Limb (tissue), 2 donors: ENCODE measurements around the gene SIRT2.
"Not testable (repeated sequence)": the region's sequence is repeated elsewhere in the genome, so short reads cannot be mapped to it uniquely, and the experiment has no call there.

ENCODE experiments used
- DNase-seq, 2 donors: peaks; one replicate each; pipeline ENCODE4 v3.0.0-alpha.2; 2016; ENCODE audit errors: extremely low spot score in 2 of 2

Gene SIRT2

DNA sequence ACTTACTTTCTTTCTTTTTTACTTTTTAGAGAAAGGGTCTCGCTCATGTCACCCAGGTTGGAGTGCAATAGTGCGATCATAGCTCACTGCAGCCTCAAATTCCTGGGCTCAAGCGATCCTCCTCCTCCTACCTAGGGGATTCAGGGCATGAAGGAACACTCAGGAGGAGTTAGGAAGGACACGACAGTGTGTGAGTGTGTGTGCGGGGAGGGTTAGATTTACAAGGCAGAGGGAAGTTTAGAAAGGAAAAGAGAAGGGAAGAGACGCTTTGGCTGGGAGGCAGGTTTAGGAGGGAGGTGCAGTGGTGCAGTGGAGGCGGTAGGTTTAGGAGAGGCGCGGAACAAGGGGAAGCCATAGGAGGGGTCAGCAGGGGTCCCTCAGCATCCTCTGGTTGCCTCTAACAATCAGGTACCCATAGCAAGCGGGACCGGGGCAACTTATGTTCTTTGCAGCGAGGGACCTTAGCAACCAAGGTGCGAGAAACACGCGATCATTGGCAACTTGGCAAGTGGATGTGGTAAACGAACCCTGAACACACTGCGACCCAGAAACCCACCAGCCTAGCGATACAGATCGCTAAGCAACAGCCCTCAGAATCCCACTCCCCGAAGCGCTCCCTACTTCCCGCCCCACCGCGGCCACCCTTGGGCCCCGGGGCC is 501 bp downstream of the SIRT2 start:
- no peak for DNase-seq

DNA sequence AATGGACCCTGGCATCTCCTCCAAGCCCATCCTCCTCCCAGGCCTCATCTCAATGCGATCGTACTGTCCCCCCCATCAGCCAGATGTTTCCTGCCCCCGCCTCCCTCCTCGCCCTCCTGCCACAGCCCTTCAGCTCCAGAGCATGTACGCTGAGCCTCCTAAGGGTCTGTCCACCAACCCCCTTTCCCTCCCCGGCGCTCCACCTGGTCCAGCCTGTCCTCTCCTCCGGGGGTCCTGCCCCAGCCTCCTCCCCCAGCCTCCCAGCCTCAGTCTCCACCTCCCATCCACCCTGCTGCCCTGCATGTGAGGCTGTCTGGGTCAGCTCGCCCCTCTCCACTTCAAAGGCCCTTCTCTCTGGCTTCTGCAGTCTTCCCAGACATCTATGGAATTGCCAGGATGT is 4.5 kb downstream of the SIRT2 start:
- DNase-seq = no peak

DNA sequence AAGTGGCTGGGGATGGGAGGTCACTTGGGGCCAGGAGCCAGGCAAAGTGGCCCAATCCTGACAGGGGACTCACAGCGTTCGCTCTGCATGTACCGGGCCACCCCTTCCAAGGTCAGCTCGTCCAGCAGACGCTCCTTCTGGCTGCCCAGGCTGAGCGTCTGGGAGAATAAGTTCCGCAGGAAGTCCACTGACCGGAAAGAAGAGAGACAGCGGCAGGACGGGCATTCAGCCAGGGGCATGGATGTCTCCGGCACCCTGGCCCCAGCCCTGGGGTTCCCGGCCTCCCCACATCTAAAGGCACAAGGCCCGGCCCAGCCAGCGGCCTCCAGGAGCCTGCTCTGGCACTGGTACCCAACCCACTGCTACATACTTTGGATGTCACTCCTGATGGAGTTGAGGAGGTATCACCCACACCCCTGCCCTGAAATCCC is 6.1 kb downstream of the SIRT2 start:
- no peak for DNase-seq

DNA sequence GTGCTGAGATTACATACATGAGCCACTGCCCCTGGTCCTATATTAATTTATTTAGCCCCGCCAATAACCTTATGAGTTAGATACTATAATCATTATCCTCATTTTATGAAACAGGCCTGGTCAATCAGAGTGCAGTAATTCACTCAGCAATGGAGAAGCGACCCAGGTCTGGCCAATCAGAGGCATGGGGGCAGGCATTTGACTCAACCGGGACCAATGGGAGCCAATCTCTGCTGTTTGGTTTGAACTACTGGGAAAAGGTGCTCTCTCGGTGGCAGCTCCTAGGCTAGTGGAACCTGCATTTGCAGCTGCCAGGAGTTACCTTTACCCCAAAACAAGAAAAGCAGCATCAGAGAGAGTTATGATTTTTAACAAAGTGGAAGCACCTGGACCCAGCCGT is 6.6 kb downstream of the SIRT2 start:
- DNase-seq = no peak

DNA sequence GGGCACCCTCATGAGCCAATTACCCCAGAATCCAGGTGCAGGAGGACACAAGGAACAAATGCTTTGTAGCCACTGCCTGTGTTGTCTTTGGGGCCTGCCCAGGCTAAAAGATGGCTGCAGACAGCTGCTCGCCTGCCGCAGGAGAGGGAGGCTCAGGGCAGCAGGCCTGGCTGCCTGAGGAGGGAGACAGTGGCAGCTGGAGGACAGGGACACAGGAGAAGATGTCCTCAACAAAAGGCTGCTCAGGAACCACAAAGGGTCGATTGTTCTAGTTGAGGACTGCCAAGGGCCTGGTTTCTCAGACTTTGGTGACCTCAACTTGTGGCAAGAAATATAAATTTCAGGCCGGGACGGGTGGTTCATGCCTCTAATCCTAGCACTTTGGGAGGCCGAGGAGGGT is 7.6 kb downstream of the SIRT2 start:
- DNase-seq = no peak

DNA sequence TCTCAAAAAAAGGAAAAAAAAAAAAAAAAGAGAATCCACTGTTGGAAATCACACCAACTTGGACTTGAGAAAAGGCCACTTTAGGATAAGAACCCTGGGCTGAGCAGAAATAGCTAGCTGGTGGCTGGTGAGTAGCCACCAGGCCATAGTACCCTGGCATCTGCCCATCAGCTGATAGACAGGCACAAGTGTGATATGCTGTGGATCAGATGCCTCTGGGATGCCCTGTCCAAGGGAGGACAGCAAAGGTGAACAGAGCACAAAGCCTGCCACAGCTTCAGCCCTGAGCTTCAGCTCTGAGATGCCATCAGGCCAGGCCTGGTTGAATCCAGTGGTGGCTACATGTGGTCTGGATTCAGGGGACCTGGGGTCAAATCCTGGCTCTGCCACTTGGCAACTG is 8.7 kb downstream of the SIRT2 start:
- DNase-seq = no peak

DNA sequence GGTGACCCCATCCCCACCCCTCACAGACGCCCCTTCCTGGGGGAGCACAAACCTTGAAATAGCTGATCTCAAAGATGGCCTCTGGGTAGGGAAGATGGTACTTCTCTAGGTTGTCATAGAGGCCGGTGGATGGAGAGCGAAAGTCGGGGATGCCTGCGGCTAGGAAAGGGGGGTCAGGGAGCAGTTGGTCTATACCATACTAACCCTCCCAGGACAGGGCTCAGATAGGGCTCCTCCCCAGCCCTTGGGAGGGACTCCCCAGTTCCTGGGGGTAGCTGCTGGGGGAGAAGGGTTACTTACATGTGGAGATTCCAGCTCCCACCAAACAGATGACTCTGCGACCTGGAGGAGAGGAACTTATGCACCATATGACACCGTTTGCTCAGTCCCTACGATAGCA is 9.6 kb downstream of the SIRT2 start:
- no peak for DNase-seq

DNA sequence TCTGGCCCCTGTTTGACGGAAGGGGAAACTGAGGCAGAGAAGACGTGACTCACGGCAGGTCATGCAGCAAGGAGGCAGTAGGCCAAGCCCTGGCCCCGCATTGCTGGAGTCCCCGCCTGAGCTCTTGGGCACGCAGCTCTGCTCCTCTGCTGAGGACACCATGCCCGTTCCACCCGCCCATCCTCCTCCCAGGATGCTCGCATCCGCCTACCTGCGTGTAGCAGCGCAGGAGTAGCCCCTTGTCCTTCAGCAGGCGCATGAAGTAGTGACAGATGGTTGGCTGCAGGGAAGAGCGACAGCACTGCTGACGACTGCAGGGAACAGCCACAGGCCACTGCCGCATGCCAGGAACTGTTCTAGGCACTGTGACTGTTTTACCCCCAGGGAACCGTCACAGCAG is 10.5 kb downstream of the SIRT2 start:
- DNase-seq = no peak

DNA sequence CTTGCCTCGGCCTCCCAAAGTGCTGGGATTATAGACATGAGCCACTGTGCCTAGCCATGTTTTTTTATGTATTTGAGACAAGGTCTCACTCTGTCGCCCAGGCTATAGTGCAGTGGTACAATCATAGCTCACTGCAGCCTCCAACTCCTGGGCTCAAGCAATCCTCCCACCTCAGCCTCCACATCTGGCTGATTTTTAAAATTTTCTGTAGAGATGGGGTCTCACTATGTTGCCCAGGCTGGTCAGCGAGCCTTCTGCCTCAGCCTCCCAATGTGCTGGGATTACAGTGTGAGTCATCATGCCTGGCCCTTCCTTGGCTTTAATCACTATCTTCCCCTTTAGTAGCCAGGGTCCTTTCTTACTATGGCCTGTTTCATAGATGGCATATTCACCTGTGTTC is 14.7 kb downstream of the SIRT2 start:
- not testable (repeated sequence) for DNase-seq

DNA sequence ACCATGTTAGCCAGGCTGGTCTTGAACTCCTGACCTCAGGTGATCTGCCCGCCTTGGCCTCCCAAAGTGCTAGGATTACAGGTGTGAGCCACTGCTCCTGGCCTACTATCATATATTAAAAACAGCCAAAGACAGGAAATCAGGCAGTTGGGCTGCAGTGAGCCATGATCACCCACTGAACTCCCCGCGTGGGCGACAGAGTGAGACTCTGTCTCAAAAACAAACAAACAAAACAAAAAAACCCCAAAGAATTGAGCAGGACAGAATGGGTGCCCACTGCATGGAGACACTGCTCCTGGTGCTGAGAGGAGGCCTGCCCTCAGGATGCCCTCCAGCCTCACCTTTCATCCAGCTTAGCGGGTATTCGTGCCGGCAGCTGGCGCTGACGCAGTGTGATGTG is 16.1 kb downstream of the SIRT2 start:
- DNase-seq = no peak

DNA sequence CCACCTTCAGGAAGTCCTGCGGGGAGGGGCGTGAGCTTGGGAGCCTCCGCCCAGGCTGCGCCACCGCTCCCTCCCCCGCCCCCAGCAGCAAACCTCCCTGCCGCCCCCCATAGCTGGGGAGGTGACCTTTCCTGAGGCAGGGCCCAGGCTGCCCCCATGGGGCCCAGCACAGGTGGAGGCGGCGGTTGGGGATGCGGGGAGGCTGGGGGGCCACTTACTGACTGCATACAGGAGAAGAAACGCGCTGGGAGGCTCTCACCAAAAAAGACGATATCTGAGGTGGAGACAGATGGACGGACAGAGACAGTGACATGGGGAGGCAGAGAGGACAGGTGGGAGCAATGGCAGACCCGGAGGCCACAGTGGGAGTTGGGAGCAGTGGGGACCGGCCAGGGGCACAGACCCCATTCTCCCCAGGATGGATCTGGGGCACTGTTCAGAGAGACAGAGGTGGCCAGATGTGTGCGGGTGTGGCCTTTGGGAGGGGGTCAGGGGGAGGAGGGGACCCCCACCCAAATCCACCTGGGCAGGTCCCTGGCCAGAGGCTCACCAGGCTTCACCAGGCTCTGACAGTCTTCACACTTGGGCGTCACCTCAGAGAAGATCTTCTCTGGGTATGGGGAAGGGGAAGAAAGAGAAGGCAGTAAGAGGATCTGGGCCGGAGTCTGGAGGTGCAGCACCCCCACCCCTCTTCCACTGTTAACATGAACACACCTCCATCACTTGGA is 18.4 kb downstream of the SIRT2 start:
- DNase-seq = no peak

DNA sequence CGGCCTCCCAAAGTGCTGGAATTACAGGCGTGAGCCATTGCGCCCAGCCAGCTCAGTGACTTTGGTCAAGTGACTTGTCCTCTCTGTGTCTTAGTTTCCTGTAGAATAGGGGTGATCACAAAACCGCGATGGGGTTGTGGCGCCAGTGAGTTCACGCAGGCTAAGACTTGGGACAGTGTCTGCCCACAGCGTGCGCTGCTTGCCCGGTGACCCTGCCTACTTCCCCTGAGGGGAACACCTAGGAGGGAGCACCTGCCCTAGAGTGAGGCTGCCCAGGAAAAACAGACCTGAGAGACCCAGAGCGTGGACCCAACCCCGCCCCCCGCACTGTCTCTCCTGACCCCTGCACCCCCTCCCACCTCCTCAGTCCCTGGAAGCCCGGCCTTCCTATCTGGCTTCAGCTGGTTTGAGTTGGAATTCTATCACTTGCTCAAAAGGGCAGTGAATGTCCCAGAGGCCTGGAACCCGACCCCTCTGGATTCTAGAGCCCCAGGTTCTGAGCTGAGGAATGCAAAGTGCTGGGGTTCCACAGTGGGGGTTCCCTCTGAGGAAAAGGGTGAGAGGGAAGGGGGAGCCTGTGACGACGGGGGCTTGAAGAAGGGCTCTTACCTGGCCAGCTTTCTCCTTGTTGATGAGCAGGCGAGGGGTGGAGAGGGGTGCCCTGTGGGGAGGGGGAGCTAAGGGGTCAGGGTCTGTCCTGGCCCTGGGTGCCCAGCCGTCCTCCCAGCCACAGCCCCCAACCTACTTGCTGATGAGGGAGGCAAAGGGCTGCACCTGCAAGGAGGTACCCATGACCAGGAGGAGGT is 19.1 kb downstream of the SIRT2 start:
- DNase-seq = no peak

DNA sequence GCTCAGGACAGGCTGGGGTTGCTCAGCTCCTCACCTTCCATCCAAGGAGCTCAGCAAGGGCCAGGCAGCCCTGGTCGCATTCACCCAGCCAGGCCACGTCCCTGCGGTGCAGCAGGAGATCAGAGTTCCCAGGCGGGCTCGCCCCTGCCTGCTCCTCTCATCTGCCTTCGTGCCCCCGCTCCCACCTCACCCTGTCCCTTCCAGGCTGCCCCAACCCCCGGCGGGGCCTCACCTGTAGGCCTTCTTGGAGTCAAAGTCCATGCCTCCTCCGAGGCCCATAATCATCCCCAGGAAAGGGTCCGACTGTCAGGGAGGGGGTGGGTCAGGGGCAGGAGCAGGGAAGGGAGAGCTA is 20.0 kb downstream of the SIRT2 start:
- no peak for DNase-seq

DNA sequence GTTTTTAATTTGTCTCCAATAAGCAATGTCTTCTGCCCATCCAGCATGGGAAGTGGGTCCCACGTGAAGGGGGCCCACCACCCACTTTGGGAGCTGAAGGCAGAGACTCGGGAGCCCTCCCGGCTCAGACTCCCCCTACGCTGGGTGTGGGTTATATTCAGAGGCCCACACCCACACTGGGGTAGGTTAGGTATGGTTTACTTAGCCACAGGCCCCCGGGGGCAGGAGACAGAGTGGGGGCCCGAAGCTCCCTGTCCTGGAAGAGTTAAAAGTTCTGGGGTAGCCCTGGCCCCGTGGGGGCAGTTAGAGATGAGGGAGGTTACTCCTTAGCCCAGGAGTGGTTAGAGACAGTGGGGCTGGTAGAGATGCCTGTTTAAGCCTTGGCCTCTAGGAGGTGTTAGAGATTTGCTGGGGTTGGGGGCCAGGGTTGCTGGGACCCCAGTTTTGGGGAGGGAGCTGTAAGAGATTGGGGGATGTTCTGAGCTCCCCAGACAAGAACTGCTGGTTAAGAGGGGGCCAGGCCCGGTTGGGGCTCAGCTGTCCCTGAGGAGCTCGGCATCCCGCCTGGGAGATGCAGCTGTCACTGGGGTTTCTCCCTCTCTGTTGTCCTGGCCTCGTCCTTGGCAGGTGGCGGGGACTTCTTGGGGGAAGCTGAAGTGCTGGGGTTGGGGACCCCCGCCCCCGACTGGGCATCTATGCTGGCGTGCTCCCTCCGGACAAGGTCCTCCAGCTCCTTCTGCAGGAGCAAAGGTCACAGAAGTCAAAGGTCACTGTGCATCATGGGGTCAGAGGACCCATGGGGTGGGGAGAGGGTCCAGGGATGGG is 20.6 kb downstream of the SIRT2 start:
- no peak for DNase-seq

DNA sequence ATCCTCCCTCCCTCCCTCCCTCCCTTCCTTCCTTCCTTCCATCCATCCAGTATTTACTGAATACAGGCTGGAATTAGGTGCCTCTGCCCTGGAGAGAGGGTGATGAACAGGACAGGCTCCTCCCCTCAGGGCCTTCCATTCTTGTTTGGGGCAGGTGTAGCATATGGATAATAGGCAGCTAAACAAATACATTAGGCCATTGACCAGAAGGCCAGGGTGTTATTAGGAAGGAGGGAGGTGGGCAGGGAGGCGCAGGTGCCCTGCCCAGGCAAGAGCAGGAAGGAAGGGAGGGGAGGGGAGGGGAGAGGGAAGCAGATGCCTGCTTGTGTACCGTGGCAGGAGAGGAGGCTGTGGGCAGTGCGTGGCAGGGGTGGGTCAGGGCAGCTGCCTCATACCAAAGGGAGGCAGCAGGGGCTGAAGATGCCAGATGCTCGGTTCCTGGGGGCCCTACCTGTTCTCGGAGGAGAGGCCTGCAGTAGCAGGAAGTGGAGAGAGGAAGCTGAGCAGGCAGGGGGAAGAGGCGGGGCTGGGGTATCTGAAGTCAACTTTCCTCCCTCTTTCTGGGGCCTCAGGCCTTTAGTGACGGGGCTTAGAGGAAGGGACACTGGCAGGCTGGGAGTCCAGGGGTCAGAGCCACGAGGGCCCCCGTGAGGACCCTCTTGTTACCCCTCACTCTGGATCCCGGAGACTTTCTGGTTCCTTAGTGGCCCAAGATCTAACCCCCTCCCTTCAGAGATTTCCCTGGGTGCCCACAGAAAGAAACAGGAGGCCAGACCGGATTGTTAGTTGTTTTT is 21.4 kb downstream of the SIRT2 start, which contains the start of gene RINL:
TSS of gene RINL (minus strand) at position 495 of the 794 bp plus-strand sequence. CDS start 1,533 bp downstream, outside the sequence.
- no peak for DNase-seq

DNA sequence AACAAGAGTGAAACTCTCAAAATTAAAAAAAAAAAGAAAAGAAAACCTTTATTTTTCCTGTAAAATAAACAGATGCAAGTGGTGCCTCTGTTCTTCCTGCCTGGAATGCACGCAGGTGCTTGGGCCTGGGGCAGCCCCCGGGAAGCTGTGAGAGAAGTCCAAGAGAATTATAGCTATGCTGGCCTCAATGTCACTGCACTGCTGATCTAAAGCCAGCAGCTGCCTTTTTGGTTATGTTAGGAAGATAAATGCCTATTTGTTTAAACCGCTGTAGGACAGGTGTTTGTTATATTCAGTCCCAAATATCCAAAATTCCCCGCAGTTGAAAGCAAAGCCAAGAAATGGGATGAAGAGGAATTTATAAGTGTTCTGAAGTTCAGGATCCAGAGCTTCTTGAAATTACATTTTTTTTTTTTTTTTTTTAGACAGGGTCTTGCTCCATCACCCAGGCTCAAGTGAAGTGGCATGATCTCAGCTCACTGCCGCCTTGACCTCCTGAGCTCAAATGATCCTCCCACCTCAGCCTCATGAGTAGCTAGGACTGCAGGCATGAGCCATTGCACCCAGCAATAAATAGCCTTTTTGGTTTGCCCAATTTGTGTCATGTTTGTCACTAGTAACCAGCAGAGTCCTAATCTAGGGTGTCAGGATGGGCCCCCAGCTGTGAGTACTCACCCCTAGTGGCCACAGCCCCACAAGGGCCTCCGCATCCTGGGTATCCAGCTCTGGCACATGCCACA is 23.6 kb downstream of the SIRT2 start:
- DNase-seq = no peak

DNA sequence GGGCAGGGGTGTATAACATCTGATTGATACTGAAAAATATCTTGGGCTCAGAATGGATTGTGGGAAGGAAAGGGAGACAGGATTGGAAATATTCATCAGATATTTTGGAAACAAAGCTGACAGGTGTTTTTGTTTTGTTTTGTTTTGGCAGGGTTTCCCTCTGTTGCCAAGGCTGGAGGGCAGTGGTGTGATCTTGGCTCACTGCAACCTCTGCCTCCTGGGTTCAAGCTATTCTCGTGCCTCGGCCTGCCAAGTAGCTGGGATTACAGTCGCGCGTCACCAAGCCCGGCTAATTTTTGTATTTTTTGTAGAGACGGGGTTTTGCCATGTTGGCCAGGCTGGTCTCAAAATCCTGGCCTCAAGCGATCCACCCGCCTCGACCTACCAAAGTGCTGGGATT is 26.0 kb downstream of the SIRT2 start:
- not testable (repeated sequence) for DNase-seq

DNA sequence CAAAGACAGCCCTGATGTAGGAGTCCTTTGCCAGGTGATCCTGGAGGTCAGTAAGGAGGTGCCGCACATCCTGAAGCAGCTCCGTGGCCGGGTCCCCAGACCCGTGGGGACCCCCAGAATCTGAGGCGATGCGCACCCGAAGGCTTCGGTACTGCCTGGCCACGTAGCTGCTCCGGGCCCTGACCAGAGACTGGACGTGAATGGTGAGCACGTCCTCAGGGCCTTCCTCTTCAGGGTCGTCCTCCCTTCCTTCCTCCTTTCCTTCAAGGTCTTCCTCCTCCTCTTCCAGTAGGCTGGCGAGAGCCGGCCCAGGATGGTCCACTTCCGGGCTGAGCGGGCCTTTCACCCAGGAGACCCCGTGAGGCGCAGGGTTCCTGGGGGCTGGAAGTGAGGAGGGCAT is 28.8 kb downstream of the SIRT2 start:
- no peak for DNase-seq

DNA sequence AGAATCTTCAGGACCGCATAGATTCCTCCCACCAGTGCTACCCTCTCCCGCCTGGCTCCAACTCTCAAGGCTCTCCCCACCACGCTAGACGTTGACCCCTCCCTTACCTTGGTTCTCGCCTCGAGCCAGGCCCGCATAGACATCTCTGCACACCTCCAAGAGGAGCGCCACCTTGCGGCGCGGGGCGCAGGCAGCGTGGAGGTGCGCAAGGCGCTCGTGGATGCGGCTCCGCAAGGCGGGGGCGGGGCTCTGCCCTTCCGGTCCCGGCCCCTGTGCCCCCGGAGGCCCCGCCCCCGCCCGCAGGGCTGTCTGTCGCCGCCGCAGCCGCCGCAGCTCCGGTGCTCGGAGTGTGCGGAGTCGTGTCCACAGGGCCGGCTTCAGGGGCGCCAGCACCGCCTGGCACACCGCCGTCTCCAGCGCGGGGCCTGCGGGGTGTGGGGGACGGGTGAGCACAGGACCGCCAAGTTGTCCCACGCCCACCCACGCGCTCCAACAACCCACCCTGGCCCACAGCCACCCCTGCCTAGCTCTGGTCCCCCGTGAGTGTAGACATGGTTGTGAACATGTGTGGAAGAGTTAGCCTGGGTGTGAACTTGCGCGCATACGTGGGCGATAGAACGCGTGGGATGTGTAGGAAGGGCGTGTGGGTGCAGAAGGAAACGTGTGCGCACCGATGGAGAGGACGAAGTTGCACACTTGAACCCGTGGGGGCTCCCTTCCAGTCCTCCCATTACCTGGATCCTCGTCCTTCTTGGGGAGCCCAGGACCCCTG is 29.4 kb downstream of the SIRT2 start:
- DNase-seq = peak; percentile 59 to 84
